Effector CD4-positive, alpha-beta T cell (primary cell): Measurements from ENCODE around the gene DYRK2.

Experiments used
- DNase-seq: peaks from one replicate; pipeline ENCODE4 v3.0.0-alpha.2; 2020

DYRK2 gene

DNA sequence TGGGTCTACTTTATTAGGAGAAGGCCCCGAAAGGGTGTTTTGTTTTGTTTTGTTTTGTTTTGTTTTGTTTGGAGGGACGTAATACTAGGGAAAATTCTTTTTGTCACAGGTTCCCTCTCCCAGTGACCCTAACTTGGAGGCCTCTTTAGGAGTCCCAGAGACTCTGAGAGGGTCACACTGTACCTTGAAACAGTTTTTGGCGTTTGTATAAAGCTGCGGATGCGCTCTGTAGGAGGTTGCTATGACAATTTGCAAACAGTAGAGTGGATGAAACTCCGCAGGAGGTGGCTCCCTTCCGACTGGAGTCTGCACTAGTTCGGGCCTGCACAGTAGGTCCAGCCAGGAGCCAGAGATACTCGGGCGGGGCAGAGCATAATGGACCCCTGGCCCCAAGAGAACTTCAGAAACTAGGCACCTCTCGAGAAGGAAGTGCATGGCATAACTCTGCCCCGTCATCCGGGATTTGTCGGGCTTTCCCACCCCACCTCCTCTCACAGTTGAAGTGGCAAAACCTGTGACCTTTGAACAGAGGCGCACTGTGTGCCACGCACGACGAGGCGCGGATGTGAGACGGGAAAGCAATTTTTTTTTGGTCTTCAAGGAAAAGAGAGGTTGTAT lies 1.3 kb upstream of the DYRK2 start:
- DNase-seq = peak; percentile 10

DNA sequence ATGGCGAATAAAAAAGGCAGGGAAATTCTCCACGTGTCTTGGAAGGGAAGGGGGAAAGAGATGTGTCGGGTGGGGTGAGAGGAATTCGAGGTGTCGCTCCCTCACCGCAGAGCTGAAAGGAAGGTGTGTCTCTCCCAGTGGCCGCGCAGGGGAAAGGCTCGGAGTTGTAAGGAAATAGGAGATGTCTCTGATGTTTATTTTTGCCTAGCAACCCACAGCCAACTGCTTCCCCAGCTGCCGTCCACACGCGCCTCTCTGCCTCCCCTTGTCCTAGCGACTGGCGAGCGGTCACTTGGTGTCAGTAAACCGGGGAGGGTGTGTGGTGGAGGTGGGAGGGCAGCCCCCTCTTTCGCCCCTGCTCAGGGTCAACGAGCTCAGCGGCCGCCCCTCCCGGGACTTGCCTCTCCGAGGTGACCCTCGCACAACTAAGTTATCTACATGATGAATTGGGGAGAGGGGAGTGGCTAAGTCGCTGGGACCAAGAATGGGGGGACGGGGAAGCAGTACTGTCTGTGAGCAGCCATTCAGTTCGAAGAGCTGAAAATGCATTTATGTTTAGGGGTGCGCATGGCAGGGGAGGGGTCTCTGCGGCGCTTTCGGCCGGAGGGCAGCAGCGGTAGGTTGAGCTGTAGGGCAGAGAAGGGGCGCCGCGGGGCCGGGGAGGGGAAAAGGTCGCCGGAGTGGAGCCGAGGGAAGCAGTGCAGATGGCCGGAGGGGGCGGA lies 585 bp upstream of the DYRK2 start:
- peak; percentile 25 for DNase-seq

DNA sequence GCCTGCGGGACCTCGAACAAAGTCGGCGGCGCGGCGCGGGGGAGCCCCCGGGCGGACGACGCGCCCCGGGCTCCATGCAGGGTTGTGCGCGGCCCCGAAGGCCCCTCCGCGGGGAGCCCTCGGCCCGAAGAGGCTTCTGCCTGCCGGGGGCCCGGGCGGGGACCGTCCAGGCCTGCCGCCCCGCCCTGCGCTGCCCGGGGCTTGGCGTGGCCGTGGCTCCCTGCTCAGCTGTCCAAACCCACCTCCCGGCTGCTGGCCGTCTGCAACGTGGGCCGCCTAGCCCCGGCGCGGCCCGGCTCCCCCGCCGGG lies 670 bp downstream of the DYRK2 start:
- no peak for DNase-seq

GRCh38 chr12:67649570-67650387 lies 1.2 kb downstream of the DYRK2 start:
- DNase-seq = peak; percentile 24

GRCh38 chr12:67650388-67651131 lies 2.0 kb downstream of the DYRK2 start:
- no peak for DNase-seq

- DNase-seq = peak; percentile 14
Measured at GRCh38 chr12:67651132-67651695, 2.7 kb downstream of the DYRK2 start.

GRCh38 chr12:67655829-67656228 lies 7.3 kb downstream of the DYRK2 start:
- DNase-seq = no peak

DNA sequence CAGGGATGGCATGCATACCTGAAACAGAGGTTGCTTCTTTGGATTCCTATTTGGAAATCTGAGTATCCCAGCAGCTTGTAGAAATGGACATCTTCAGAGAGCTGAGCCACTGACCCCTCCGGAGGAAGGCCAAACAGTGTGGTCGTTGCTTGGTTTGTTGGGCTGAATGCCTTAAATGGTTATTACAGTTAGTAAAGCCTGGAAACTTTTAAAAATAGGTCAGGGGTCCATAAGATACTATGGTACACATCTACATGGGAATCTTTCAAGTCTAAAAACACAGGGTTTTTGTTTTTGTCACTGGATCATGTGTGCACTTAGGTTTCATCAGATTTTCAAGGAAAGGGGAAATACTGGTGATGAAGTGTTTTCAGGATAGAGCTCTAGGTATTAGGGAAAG lies 7.7 kb downstream of the DYRK2 start:
- no peak for DNase-seq

- no peak for DNase-seq
Measured at GRCh38 chr12:67658486-67658885, 9.9 kb downstream of the DYRK2 start.

- DNase-seq = no peak
Measured at GRCh38 chr12:67659292-67659691, 10.7 kb downstream of the DYRK2 start.

DNA sequence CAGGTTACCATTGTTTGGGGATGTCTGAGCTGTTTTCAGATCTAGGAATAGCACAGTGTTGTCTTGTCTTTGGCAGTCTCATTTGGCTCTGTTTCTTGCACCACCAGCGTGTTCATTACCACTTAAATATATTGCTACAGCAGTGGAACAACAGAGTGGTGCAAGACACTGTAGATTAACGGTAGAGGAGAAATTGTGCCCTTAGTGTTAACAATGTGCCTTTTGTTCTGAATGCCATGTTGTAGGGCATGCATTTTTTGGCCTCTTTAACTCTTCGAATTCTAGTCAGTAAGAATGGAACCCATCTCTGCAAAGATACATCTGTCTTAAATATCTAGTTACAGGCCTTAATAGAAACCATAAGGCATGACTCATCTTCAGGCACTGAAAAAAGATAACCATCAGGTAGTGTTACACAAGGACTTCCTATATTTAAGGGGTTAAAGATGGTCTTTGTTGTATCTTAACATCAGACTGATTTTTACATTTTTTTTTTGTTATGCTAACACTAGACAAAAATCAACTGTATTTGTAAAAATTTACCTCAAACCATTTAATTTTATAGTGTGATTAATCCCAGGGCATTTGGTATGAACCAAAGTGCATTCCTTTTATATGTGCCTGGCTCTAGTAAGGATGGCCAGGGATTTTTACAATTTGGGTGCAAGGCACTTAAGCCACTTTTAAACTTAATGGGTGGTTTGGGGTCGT lies 12.9 kb downstream of the DYRK2 start:
- no peak for DNase-seq

- no peak for DNase-seq
Measured at GRCh38 chr12:67662910-67663538, 14.5 kb downstream of the DYRK2 start.

GRCh38 chr12:67664171-67664570 lies 15.6 kb downstream of the DYRK2 start:
- DNase-seq = no peak

- no peak for DNase-seq
Measured at GRCh38 chr12:67665679-67666078, 17.1 kb downstream of the DYRK2 start.

DNA sequence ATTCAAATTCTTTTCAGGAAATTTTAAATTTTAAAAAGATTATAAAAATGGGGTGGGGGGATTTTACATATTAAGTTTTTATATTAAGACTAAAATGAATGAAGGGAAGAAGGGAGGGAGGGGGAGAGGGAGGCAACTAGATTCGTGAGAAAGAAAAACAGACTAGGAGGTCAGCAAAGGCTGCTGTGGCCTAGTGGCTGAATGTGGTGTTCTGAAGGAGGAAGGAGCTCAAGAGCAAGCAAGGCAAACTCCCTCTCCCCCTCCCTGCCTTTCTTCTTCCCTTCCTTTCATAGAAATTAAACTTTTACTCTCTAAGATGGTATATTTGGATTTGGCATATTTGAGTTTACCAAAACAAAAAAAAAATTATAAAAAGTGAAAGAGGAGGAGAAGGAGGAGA lies 18.1 kb downstream of the DYRK2 start:
- DNase-seq = no peak

- DNase-seq = no peak
Measured at GRCh38 chr12:67667276-67668073, 18.9 kb downstream of the DYRK2 start.

- DNase-seq = no peak
Measured at GRCh38 chr12:67669217-67669933, 20.8 kb downstream of the DYRK2 start.

DNA sequence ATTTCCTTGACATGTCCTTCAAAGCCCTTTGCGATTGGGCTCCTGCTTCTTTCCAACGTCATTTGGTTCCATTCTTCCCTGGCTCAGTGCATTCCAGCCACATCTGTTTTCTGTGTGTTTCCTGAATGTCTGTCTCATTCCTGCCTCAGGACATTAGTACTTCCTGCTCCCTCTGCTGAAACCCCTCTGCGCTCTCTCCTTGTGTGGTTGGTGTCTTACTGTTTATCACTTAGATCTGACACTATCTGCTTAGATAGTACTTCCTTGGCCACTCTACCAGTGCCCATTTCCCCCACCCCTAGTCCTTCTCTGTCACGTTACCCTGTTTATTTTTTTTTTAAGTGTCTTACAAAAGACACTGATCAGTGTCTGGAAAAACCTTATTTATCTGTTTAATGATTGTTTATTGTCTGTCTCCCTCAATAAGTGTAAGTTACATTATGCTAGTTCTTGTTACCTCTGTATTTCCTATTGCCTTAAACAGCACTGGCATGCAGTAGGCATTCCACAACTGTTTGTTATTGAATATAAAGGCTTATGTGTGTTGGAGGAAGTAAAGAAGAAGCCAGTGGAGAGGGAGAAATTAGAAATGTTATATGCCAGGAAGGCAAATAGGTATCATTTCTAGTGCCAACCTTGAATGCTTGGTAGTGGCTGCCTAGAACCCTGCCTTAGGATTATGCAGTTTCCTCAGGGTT lies 21.5 kb downstream of the DYRK2 start:
- DNase-seq = no peak

DNA sequence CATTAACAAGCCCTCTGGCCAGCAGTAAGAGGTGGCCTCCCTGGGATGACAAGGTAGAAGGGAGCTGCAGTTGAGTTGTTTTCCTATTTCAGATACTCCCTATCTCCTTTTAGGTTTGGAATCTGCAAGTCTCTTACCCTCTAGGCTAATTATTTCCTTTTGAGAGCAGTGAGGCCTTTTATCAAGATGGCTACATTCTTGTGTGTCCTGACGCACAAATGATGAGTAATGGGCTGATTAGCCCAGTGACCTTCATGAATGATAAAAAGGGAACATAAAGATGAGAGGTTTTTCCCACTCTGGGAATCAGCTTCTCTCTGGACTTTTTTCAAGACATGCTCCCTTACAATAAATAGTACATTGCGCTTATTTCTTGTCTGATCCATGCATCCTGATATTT lies 22.9 kb downstream of the DYRK2 start:
- no peak for DNase-seq

- DNase-seq = no peak
Measured at GRCh38 chr12:67671892-67672291, 23.3 kb downstream of the DYRK2 start.
